HFFc6 (cell line): ENCODE measurements around the gene KLHL10. TPM values are rescaled to one million over a fixed set of nuclear protein-coding genes. Genes with fewer than 3 reads are reported as not detected.
"Not testable (repeated sequence)": the region's sequence is repeated elsewhere in the genome, so short reads cannot be mapped to it uniquely, and the experiment has no call there.

ENCODE experiments used
- DNase-seq: peaks from one replicate; pipeline ENCODE4 v3.0.0-alpha.2; 2018
- H3K27ac Mint-ChIP-seq: 2 replicates; pipeline ENCODE4 v1.8.0; 2020; ENCODE audit warnings: mild to moderate bottlenecking, mixed read lengths
- H3K27me3 Mint-ChIP-seq: 2 replicates; pipeline ENCODE4 v1.8.0; 2021; ENCODE audit warnings: mild to moderate bottlenecking, moderate library complexity, mixed read lengths; ENCODE audit not compliant: insufficient read depth
- H3K36me3 Mint-ChIP-seq: 2 replicates; pipeline ENCODE4 v1.8.0; 2021; ENCODE audit warnings: low read depth, mixed read lengths
- H3K4me1 Mint-ChIP-seq: 2 replicates; pipeline ENCODE4 v1.8.0; 2020; ENCODE audit warnings: low read depth, mixed read lengths
- H3K4me3 Mint-ChIP-seq: 2 replicates; pipeline ENCODE4 v1.8.0; 2020; ENCODE audit warnings: mild to moderate bottlenecking, moderate library complexity, mixed read lengths
- H3K9me3 Mint-ChIP-seq: 2 replicates; pipeline ENCODE4 v1.8.0; 2020; ENCODE audit warnings: mild to moderate bottlenecking, mixed read lengths
- total RNA-seq, 6 experiments: library from RNA; stranded (reverse); fragmentation: NEBNext Ultra II Directional; extraction: Animal tissue kit (Norgen Biotek cat#: 25700); gene quantifications; 2 replicates in 1 of 6; 3 replicates in 5 of 6; pipeline ENCODE4 v1.2.3, GENCODE V29; 2021
- TF ChIP-seq, protein P1 (sequence below): fragments of 200-600 bp; sonication (generic); IDR thresholded peaks from 2 replicates; pipeline ENCODE4 v1.5.0; 2021; ENCODE audit warnings: antibody characterized with exemption, mild to moderate bottlenecking

The KLHL10 gene
- total RNA-seq, 6 experiments from 2014 or later: not detected

DNA sequence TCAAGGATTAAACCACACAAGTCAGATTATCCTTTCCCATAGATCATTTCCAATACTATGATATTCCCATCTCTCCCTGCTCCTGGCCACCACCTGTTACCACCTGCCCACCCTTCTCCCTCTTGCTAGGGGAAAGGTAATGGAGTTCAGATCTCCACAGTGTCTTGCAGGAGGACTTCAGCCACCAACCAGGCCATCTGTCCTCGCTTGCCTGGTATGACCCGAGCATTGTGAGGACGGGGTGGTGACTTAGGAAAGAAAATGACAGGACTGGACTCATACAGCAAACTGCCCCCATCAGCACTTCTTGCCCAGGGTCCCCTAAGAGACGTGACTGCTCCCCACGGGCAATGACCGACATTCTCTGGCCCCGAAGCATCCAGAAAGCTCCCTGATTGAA, 14.0 kb upstream of the KLHL10 start:
- Mint-ChIP-seq H3K27ac (no peak overlapping the region; the same call in 1 of the 2 replicates), H3K4me1 (no peaks in the 10 kb centered on the region), H3K9me3 (no peaks in the 10 kb centered on the region), H3K4me3 (no peak overlapping the region), H3K27me3 (peaks cover 9% of the 10 kb centered on the region), H3K36me3 (no peaks in the 10 kb centered on the region; the same call in 1 of the 2 replicates)
- DNase-seq: no peak
- TF ChIP-seq, protein P1, sequence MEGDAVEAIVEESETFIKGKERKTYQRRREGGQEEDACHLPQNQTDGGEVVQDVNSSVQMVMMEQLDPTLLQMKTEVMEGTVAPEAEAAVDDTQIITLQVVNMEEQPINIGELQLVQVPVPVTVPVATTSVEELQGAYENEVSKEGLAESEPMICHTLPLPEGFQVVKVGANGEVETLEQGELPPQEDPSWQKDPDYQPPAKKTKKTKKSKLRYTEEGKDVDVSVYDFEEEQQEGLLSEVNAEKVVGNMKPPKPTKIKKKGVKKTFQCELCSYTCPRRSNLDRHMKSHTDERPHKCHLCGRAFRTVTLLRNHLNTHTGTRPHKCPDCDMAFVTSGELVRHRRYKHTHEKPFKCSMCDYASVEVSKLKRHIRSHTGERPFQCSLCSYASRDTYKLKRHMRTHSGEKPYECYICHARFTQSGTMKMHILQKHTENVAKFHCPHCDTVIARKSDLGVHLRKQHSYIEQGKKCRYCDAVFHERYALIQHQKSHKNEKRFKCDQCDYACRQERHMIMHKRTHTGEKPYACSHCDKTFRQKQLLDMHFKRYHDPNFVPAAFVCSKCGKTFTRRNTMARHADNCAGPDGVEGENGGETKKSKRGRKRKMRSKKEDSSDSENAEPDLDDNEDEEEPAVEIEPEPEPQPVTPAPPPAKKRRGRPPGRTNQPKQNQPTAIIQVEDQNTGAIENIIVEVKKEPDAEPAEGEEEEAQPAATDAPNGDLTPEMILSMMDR: no peak

DNA sequence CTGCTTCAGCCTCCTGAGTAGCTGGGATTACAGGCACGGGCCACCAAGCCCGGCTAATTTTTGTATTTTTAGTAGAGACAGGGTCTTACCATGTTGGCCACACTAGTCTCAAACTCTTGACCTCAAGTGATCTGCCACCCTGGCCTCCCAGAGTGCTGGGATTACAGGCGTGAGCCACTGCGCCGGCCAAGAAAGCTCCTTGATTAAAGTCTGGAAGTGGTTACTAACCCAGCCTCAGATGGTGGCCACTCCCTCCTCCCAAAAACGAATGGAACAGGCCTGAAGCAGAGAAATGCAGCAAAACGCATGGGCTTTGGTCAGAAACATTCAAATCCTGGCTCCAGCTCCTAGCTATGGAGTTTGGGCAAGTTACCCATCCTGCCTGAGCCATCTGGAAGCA, 13.5 kb upstream of the KLHL10 start:
- H3K4me3 Mint-ChIP-seq: no peak overlapping the region
- no peaks in the 10 kb centered on the region for H3K36me3 Mint-ChIP-seq
- TF ChIP-seq, protein P1: no peak
- no peaks in the 10 kb centered on the region for H3K9me3 Mint-ChIP-seq
- no peaks in the 10 kb centered on the region for H3K4me1 Mint-ChIP-seq
- H3K27ac Mint-ChIP-seq: peak overlapping the region; percentile 45; the same call in 1 of the 2 replicates
- H3K27me3 Mint-ChIP-seq: peaks cover 9% of the 10 kb centered on the region
- DNase-seq: no peak

DNA sequence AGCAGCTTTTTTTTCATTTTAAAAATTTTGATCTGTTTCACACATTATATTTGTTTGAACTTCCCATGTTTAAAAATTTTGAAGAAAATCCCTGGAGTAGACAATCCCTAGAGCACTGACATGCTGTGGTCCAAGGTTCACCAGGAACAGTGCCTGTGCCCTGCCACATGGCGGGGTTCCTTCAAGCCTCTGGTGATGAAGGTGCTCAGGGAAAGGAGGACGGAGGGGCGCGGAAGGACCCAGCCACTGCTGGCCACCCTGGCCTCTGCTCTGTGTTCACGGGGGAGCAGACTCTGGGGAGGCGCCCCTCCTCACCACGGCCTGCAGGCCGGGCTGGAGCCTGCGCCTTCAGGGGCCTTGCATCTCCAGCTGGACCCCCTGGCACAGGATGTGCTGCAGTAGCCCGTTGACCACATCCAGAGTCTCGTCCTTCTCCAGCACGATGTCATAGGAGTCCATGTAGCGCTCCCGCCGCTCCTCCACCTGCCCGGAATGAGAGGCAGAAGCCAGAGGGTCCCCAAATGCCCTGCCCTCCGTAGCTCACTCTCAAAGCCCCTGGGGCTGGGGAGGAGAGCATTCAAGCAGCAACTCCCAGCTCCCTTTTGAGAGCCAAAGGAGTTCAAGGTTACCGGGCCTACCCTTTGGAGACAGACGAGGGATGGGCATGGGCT, 12.3 kb upstream of the KLHL10 start:
- H3K27ac Mint-ChIP-seq: no peak overlapping the region; the same call in 1 of the 2 replicates
- peaks cover 9% of the 10 kb centered on the region for H3K27me3 Mint-ChIP-seq
- H3K9me3 Mint-ChIP-seq: no peaks in the 10 kb centered on the region
- H3K36me3 Mint-ChIP-seq: peaks cover 9% of the 10 kb centered on the region; the same call in 1 of the 2 replicates
- TF ChIP-seq, protein P1: no peak
- no peak for DNase-seq
- no peaks in the 10 kb centered on the region for H3K4me1 Mint-ChIP-seq
- H3K4me3 Mint-ChIP-seq: no peak overlapping the region

DNA sequence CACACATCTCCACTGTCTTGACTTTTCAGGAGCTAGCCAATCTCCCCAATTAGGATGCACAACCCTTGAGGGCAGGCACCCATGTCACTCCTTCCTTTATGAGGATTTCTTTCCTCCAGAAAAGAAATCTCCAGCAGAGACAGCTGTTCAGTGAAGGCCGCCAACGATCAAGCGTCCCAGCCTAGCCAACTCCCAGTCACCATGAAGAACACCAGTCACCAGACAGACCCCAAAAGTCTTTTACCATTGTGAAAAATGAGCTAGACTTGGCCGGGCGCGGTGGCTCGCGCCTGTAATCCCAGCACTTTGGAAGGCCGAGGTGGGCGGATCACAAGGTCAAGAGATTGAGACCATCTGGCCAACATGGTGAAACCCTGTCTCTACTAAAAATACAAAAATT, 7.7 kb upstream of the KLHL10 start:
- DNase-seq, H3K4me3 Mint-ChIP-seq, H3K4me1 Mint-ChIP-seq, H3K27ac Mint-ChIP-seq, H3K27me3 Mint-ChIP-seq, H3K9me3 Mint-ChIP-seq: not testable (repeated sequence)
- H3K36me3 Mint-ChIP-seq: peaks cover 17% of the 10 kb centered on the region

DNA sequence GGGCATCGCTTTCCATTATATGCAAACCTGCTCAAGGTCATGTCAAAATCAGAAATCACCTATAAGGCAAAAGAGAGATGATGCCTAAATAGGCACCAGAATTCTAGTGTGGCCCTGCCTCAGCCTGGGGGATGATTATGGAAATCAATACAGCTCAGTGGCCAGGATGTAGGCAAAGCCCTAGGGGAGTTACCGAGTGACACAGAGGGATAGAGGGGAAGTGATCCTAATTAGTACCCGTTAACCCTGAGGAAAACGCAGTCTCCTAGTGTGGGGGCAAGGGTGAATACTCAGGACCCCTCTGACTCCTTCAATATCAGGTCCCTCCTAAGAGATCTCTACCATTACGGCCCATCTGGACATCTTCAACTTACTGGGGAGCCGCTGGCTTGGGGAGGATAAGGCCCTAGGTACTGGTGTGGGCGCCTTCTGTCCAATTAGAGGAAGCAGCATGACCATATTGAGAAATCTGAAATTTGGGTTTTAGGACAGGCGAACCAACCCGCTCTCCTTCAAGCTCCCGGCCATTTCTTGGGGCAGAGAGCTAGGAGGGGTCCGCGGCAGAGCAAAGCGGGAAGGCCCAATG, 2.3 kb upstream of the KLHL10 start:
- peaks cover 11% of the 10 kb centered on the region for H3K4me1 Mint-ChIP-seq
- peak overlapping the region; percentile 87 for H3K4me3 Mint-ChIP-seq
- H3K27me3 Mint-ChIP-seq: peaks cover 2% of the 10 kb centered on the region
- peak overlapping the region; percentile 23 for H3K27ac Mint-ChIP-seq
- no peak for DNase-seq
- TF ChIP-seq, protein P1: no peak
- H3K9me3 Mint-ChIP-seq: no peaks in the 10 kb centered on the region
- H3K36me3 Mint-ChIP-seq: peaks cover 10% of the 10 kb centered on the region

DNA sequence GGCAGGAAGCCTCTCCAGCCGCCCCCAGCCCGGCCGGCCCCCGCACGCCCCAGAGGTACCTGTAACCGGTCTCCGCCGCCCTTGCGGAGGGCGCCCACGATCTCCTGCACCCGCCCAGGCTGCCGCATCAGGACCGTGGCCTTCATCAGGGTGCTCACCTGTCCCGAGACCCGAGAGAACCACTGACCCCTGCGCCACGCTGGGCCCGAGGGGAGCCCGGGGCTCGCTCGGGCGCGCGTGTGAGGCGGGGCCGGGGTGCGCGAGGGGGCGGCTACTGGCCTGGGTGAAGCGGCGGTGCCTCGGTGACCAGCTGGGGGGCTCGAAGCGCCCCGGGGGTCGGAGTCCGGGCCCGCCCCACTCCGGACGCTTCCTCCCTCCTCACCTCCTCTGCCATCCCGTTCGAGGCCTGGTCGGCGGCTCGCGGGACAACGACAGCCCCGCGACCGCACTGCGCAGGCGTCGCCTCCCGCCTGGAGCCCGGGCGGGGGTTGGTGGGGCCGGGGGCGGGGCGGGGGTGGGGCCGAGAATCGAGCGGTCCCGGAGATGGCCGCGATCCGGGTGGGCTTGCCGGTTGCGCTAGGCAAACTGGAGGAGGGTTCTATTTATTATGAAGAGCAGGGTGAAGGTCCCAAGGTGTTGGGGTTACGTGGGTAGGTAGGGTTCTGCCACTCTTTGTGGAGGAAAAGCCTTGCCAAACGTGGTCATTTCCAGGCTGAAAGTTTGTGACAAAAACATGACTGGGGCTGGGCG, 1.6 kb upstream of the KLHL10 start, which contains the start of gene NT5C3B:
Gene NT5C3B (minus strand): TSS at position 433 of the 750 bp plus-strand sequence. CDS start 39 bp downstream, at position 394.
- no peak for DNase-seq
- TF ChIP-seq, protein P1: no peak
- H3K9me3 Mint-ChIP-seq: no peaks in the 10 kb centered on the region
- H3K4me1 Mint-ChIP-seq: peaks cover 11% of the 10 kb centered on the region
- peaks cover 1% of the 10 kb centered on the region for H3K27me3 Mint-ChIP-seq
- H3K4me3 Mint-ChIP-seq: peak within 1 kb of the TSS; percentile 87
- H3K36me3 Mint-ChIP-seq: peaks cover 10% of the 10 kb centered on the region
- peak within 1 kb of the TSS; percentile 23 for H3K27ac Mint-ChIP-seq
